OCI-LY3 (cell line): Measurements from ENCODE around the gene BAIAP2.

ENCODE experiments used
- H2AFZ ChIP-seq: fragments of 200-600, 300-600 bp; shearing (Covaris generic); 2 replicates; pipeline ENCODE4 v1.6.0; 2014; ENCODE audit warnings: antibody characterized with exemption, low read depth, low read length
- H3K27ac ChIP-seq: fragments of 200-600, 300-600 bp; sonication (generic); 2 replicates; pipeline ENCODE4 v1.5.1; 2014; ENCODE audit warnings: mild to moderate bottlenecking, low read length, moderate library complexity, mixed read lengths
- H3K27me3 ChIP-seq: fragments of 200-600, 300-600 bp; sonication (generic); 2 replicates; pipeline ENCODE4 v1.6.1; 2014; ENCODE audit warnings: low read depth, low read length, mixed read lengths
- H3K36me3 ChIP-seq: fragments of 200-600, 300-600 bp; sonication (generic); replicated peaks from 2 replicates; pipeline ENCODE3; 2014; ENCODE audit warnings: low read depth, low read length, mixed read lengths
- H3K4me1 ChIP-seq: fragments of 300-600, 200-600 bp; sonication (generic); 2 replicates; pipeline ENCODE4 v1.6.1; 2014; ENCODE audit warnings: low read length, mixed read lengths
- H3K4me2 ChIP-seq: fragments of 200-600, 300-600 bp; sonication (generic); 2 replicates; pipeline ENCODE4 v1.6.1; 2014; ENCODE audit warnings: low read length, mixed read lengths
- H3K4me3 ChIP-seq: fragments of 300-600, 200-600 bp; sonication (generic); 2 replicates; pipeline ENCODE4 v1.5.1; 2014; ENCODE audit warnings: antibody characterized with exemption, mild to moderate bottlenecking, low read length, moderate library complexity
- H3K79me2 ChIP-seq: fragments of 300-600, 200-600 bp; shearing (Covaris generic); 2 replicates; pipeline ENCODE4 v1.6.1; 2014; ENCODE audit warnings: mild to moderate bottlenecking, low read length, mixed read lengths
- H3K9ac ChIP-seq: fragments of 300-600, 200-600 bp; shearing (Covaris generic); 2 replicates; pipeline ENCODE4 v1.6.0; 2014; ENCODE audit warnings: mild to moderate bottlenecking, low read length, moderate library complexity
- H3K9me3 ChIP-seq: fragments of 200-600, 300-600 bp; shearing (Covaris generic); 2 replicates; pipeline ENCODE4 v1.6.1; 2014; ENCODE audit warnings: low read length, mixed read lengths; ENCODE audit not compliant: insufficient read depth
- H4K20me1 ChIP-seq: fragments of 200-600, 300-600 bp; sonication (generic); 2 replicates; pipeline ENCODE4 v1.6.1; 2016; ENCODE audit warnings: low read length, mixed read lengths; ENCODE audit not compliant: insufficient read depth
- EZH2phosphoT487 ChIP-seq: fragments of 200-600 bp; shearing (Covaris generic); IDR thresholded peaks from 2 replicates; pipeline ENCODE4 v1.6.1; 2018; ENCODE audit warnings: antibody characterized with exemption, mixed run types, low read depth
- TF ChIP-seq, protein P1 (sequence below): fragments of 200-600, 300-600 bp; sonication (generic); IDR thresholded peaks from 2 replicates; pipeline ENCODE4 v1.5.1; 2014; ENCODE audit warnings: antibody characterized with exemption, low read length, low read depth

Gene BAIAP2

DNA sequence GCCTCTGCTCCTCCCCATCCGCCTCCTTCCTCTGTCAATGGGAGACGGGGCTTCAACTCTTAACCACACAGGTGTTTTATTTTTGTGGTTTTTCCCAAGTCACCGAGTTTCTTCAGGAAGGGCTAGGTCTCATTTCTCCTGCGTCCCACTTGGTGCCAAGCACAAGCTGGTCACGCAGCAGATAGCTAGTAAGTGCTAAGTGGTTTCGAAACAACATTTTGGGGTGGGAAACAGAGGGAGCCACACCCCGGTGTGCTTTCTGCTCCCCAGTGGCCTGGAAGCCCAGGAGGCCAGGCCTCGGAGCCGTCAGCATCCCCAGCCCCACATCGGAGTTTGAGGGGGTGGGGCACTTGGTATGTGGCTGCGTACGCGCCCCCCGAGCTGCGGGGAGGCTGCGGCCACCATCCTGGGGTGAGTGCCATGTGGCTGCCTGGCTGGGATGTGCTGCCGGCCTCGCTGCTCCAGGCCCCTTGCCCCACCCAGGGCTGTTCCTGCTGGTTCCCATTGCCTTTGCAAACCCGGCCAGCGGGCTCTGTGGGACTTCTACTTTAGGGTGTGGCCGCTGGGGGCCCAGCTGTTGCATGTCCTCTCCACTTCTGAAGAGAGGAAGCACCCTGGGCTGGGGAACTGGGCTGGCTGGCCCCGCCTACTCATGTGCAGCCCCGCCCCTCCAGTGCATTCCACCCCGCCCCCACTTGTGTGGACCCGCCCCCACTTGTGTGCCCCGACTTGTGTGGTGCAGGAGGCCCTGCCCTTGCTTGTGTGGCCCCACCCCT lies 55.6 kb downstream of the BAIAP2 start:
- Histone ChIP-seq H2AFZ (no peak overlapping the region), H4K20me1 (no peaks in the 10 kb centered on the region), H3K27me3 (peaks cover 27% of the 10 kb centered on the region), H3K9ac (no peak overlapping the region), H3K4me1 (peaks cover 8% of the 10 kb centered on the region), H3K79me2 (no peaks in the 10 kb centered on the region), H3K4me2 (no peak overlapping the region), H3K9me3 (no peaks in the 10 kb centered on the region), H3K4me3 (no peak overlapping the region), H3K27ac (no peak overlapping the region), H3K36me3 (no peaks in the 10 kb centered on the region)
- TF ChIP-seq, protein P1, sequence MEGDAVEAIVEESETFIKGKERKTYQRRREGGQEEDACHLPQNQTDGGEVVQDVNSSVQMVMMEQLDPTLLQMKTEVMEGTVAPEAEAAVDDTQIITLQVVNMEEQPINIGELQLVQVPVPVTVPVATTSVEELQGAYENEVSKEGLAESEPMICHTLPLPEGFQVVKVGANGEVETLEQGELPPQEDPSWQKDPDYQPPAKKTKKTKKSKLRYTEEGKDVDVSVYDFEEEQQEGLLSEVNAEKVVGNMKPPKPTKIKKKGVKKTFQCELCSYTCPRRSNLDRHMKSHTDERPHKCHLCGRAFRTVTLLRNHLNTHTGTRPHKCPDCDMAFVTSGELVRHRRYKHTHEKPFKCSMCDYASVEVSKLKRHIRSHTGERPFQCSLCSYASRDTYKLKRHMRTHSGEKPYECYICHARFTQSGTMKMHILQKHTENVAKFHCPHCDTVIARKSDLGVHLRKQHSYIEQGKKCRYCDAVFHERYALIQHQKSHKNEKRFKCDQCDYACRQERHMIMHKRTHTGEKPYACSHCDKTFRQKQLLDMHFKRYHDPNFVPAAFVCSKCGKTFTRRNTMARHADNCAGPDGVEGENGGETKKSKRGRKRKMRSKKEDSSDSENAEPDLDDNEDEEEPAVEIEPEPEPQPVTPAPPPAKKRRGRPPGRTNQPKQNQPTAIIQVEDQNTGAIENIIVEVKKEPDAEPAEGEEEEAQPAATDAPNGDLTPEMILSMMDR = no peak
- TF ChIP-seq EZH2phosphoT487 = no peak

DNA sequence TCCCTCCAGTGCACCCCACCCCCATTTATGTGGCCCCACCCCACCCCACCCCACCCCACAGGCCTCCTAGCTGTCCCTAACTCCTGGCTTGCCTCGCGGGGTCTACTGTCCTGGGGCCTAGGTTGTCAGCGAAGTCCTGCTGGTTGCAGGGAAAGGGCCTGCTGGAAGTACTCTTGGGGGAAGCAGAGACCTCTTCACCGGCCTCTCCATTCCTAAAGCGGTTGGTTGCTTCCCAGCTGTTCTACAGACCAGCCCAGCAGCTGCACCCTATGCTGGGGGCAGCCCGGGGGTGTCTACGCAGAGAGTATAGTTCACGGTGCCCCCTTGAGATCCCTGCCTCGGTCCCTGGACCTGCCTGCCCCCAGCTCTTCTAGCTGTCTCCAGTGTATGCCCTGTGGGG lies 56.2 kb downstream of the BAIAP2 start:
- H3K27ac ChIP-seq = no peak overlapping the region
- H3K9ac ChIP-seq = no peak overlapping the region
- no peak overlapping the region for H3K4me2 ChIP-seq
- H3K4me1 ChIP-seq = peaks cover 12% of the 10 kb centered on the region
- no peak for TF ChIP-seq EZH2phosphoT487
- TF ChIP-seq, protein P1 = no peak
- H3K27me3 ChIP-seq = peaks cover 33% of the 10 kb centered on the region
- no peaks in the 10 kb centered on the region for H3K79me2 ChIP-seq
- no peaks in the 10 kb centered on the region for H3K36me3 ChIP-seq
- H2AFZ ChIP-seq = no peak overlapping the region
- H3K9me3 ChIP-seq = no peaks in the 10 kb centered on the region
- no peaks in the 10 kb centered on the region for H4K20me1 ChIP-seq
- no peak overlapping the region for H3K4me3 ChIP-seq

DNA sequence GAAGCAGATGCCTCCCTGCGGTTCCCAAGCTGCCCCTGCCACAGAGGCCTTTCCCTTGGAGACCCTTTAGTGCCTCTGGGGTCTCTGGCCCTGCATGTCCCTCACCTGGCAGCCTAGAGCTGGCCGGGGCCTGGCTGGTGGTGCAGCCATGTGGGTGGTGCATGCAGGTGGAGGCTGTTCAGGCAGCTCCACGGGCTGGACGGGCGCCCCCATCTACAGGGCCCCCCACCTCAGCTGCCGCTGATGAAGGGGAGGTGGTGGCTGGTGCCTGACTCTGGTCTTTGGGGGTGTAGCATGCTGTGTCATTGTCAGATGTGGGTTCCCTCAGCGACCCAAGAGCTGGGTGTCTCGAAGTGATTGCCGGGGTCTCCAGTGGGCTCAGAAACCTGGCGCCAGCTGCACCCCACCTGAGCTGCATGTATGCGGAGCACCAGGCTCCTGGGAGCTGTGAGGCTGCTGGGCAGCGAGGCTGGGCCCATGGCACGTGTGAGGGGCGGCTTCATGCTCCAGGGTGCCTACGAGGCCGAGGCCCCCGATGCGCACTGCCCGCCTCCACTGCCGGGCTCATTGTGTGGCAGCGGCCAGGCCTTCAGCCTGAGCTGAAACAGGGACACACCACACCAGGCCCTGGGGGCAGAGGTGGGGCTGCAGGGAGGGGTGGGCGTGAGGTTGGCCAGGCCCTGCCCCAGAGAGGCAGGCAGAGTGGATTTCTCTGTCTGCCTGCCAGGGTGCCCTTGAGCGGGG lies 57.0 kb downstream of the BAIAP2 start:
- H3K4me1 ChIP-seq = peaks cover 12% of the 10 kb centered on the region
- no peaks in the 10 kb centered on the region for H3K36me3 ChIP-seq
- H2AFZ ChIP-seq = no peak overlapping the region
- no peaks in the 10 kb centered on the region for H3K79me2 ChIP-seq
- H3K27me3 ChIP-seq = peaks cover 41% of the 10 kb centered on the region
- H3K9me3 ChIP-seq = no peaks in the 10 kb centered on the region
- H3K9ac ChIP-seq = no peak overlapping the region
- no peaks in the 10 kb centered on the region for H4K20me1 ChIP-seq
- no peak for TF ChIP-seq EZH2phosphoT487
- TF ChIP-seq, protein P1 = no peak
- H3K27ac ChIP-seq = no peak overlapping the region
- H3K4me2 ChIP-seq = no peak overlapping the region
- H3K4me3 ChIP-seq = no peak overlapping the region

DNA sequence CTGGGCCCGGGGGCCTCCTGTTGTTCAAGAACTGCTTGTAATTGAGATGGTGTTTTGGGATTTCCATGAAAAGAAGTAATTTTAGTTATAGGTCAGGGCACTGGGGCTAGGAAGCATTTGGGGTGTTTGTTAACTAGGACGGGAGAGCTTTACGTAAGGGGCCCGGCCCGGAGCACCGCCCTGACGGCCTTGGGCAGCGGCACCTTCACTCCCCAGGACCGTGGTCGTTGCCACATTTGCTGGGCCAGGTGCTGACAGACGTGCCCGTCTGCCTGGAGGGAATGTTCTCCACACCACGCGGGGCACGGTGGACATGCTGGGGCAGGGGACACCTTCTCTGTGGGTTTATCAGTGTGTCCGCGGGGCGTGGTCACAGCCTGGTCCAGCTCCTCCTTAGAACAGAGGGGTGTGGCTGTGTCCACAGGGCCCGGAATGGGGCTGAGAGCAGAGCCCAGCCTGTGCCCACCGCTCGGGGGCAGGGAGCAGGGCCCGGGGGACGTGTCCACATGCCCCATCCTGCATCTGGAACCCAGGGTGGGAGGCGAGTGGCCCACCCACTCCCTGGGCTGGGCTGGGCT lies 57.7 kb downstream of the BAIAP2 start:
- H3K27me3 ChIP-seq = peaks cover 46% of the 10 kb centered on the region
- no peak overlapping the region for H2AFZ ChIP-seq
- no peak overlapping the region for H3K9ac ChIP-seq
- no peaks in the 10 kb centered on the region for H3K79me2 ChIP-seq
- TF ChIP-seq, protein P1 = no peak
- no peak for TF ChIP-seq EZH2phosphoT487
- H3K27ac ChIP-seq = no peak overlapping the region
- H3K36me3 ChIP-seq = no peaks in the 10 kb centered on the region
- H3K4me3 ChIP-seq = no peak overlapping the region
- peaks cover 12% of the 10 kb centered on the region for H3K4me1 ChIP-seq
- H4K20me1 ChIP-seq = no peaks in the 10 kb centered on the region
- no peaks in the 10 kb centered on the region for H3K9me3 ChIP-seq
- no peak overlapping the region for H3K4me2 ChIP-seq
